Epithelial cell of proximal tubule (primary cell): ENCODE measurements around the gene C17orf67. TPM values are rescaled to one million over a fixed set of nuclear protein-coding genes. Genes with fewer than 3 reads are reported as not detected.

Source experiments
- DNase-seq: peaks from one replicate; pipeline ENCODE4 v3.0.0-alpha.2; 2011; ENCODE audit warnings: low read depth
- H3K4me3 ChIP-seq: 2 replicates; pipeline ENCODE4 v1.5.1; 2011; ENCODE audit warnings: low read depth, mild to moderate bottlenecking, low read length
- total RNA-seq: library from RNA; depleted of rRNA; stranded (reverse); fragments of >200 nt; gene quantifications from 2 replicates; pipeline ENCODE4 v1.2.3, GENCODE V29; 2015
- TF ChIP-seq, protein P1 (sequence below): conservative IDR thresholded peaks from 2 replicates; pipeline ENCODE4 v1.5.1; 2012; ENCODE audit warnings: low read depth, mild to moderate bottlenecking, low read length

The C17orf67 gene
- total RNA-seq, 1 donor from 2014 or later: 0.17 TPM

DNA sequence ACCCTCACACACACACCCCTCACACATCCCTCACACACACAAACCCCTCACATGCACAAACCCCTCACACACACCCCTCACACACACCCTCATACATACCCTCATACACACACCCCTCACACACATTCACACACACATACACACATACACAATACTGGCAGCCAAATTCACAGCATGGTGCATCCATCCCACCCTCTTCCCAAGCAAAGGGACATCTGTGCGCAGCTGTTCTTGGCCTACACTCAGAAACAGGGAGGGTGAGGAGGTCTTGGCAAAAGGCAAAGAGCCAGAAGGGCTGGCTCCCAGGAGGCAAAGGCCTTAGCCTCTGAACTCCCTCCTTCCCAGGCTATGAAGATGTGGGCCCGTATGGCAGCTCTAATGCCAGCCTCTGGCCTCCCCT, 23.4 kb downstream of the C17orf67 start:
- no peak for DNase-seq
- H3K4me3 ChIP-seq: no peak overlapping the region
- TF ChIP-seq, protein P1, sequence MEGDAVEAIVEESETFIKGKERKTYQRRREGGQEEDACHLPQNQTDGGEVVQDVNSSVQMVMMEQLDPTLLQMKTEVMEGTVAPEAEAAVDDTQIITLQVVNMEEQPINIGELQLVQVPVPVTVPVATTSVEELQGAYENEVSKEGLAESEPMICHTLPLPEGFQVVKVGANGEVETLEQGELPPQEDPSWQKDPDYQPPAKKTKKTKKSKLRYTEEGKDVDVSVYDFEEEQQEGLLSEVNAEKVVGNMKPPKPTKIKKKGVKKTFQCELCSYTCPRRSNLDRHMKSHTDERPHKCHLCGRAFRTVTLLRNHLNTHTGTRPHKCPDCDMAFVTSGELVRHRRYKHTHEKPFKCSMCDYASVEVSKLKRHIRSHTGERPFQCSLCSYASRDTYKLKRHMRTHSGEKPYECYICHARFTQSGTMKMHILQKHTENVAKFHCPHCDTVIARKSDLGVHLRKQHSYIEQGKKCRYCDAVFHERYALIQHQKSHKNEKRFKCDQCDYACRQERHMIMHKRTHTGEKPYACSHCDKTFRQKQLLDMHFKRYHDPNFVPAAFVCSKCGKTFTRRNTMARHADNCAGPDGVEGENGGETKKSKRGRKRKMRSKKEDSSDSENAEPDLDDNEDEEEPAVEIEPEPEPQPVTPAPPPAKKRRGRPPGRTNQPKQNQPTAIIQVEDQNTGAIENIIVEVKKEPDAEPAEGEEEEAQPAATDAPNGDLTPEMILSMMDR: no peak

DNA sequence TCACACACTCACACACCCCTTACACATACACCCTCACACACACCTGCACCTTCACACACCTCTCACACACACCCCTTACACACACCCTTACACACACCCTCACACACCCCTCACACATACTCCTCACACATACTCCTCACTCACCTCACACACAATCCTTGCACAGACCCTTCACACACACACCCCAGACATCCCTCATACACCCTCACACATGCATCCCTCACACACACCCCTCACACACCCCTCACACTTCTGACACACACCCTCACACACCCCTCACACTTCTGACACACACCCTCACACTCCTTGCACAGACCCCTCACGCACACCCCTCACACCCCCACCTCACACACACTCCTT, 23.9 kb downstream of the C17orf67 start:
- TF ChIP-seq, protein P1: no peak
- no peak for DNase-seq
- H3K4me3 ChIP-seq: no peak overlapping the region

DNA sequence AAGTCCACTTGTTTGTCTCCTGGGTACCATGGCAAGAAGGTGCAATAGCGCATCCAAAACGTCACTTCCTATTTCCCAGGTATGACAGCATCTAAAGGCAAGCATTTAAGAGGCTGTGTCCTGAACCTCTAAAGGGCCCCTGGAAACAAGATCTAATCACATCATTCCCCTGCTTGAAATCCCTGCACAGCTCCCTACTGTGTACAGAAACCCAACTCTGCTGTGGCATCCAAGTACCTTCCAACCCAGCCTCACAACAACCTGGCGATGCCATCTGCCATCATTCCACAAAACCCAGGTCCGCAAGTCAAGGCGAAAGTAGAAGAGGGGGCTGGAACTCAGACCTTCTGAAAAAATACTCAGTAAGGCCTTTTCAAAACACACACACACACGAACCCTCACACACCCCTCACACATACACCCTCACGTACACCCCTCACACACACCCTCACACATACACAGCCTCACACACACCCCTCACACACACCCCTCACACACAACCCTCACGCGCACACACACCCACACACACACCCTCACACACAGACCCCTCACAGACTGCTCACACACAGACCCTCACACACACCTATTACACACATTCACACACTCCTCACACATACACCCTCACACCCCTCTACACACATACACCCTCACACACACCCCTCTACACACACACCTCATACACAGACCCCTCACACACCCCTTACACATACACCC, 24.5 kb downstream of the C17orf67 start:
- DNase-seq: no peak
- TF ChIP-seq, protein P1: no peak

DNA sequence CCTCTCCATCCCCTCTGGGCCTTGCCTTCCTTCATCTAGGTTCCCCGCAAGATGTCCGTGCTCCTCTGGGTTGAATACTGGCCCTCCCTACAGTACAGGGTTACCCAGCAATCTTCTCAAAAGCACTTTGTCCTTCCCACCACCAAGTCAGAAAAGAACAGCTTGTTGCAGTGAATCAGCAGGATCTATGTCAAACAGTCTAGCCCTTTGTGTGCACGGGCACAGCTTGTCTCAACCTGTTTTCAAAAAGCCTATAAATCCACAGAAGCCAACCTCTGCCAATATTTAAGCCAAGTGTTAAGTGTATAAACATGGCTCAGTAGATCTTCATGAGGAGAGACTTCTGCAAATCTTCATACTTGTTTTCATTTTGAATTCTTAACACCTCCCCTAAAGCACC, 25.2 kb downstream of the C17orf67 start:
- H3K4me3 ChIP-seq: no peak overlapping the region
- DNase-seq: no peak
- TF ChIP-seq, protein P1: no peak

More for the DNA sequence above, 24.5 kb downstream of the C17orf67 start:
- no peak overlapping the region for H3K4me3 ChIP-seq

DNA sequence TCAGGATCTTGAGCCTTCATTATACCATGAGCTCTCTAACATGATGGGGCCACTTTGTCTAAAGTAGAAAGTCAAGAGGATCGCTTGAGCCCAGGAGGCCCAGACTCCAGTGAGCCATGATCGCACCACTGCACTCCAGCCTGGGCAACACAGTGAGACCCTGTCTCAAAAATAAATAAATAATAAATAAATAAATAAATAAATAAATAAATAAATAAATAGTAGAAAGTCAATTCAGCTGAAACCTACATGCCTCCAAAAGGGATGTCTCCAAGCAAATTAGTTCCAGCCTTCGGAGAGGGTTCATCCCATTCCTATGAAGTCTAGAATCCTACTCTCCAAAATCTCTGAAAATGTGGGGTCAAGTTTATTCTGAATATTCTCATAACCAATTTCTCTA, 26.0 kb downstream of the C17orf67 start:
- TF ChIP-seq, protein P1: no peak
- H3K4me3 ChIP-seq: no peak overlapping the region
- DNase-seq: no peak

DNA sequence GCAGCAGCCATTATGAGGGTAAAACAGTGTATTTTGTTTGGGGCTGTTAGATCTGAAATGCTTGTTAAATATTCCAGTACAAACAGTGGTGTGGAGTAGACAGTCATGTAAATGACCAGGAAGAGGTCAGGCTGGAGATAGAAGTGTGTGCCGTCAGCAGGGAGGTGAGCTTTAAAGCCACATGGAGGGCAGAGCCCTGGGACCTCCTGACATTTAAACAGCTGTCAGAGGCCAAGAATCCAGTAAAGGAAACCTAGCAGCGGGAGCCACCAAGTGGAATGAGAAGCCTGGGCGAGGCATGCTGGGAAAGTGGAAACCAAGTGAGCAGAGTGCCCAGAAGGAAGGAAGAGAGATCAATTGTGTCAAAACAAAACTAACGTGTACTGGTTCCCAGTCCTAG, 26.8 kb downstream of the C17orf67 start:
- H3K4me3 ChIP-seq: no peak overlapping the region
- TF ChIP-seq, protein P1: no peak
- no peak for DNase-seq

DNA sequence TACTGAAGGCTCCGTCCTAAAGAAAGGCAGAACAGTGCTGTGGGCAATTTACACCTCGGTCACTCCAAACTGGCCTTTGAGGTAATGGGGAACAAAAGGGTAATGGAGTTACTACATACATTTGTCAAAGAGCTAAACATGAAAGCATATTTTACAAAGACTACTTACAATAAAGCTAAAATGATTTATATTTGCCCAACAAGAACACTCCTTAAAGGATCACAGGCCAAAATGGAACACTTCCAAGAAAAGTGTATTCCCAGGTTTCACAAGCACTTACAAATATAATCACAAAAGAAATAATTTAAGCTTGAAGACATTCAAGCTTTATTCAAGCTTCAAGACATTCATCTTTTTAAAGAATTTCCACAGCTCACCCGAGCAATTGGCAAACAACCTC, 29.3 kb downstream of the C17orf67 start:
- no peak overlapping the region for H3K4me3 ChIP-seq
- no peak for DNase-seq
- TF ChIP-seq, protein P1: no peak
